Gastrocnemius medialis (tissue), 4 donors: ENCODE data around the gene ARID1B.

Source experiments
- CTCF ChIP-seq, 5 experiments: fragments of 450-650 bp in 3 of 5; fragments of 200-600 bp in 2 of 5; sonication (generic) in 2 of 5; IDR thresholded peaks in 4 of 5; conservative IDR thresholded peaks in 1 of 5; 1 replicate in 4 of 5; 2 replicates in 1 of 5; pipeline ENCODE4 v1.5.1; 2016 to 2019; ENCODE audit warnings: antibody characterized with exemption in 5 of 5, mild to moderate bottlenecking in 3 of 5, moderate library complexity in 3 of 5
- POLR2A ChIP-seq, 2 donors: fragments of 450-650 bp; IDR thresholded peaks; one replicate each; pipeline ENCODE4 v1.6.1; 2017; ENCODE audit warnings: antibody characterized with exemption in 2 of 2, mild to moderate bottlenecking in 2 of 2, moderate library complexity in 2 of 2

GRCh38 chr6:157169656-157170055 is 392.5 kb downstream of the ARID1B start:
- TF ChIP-seq CTCF (IDR thresholded peaks at IDR 0.05 in 4 of 5, conservative IDR thresholded peaks at IDR 0.05 in 1 of 5) = no peak
- TF ChIP-seq POLR2A (IDR thresholded peaks at IDR 0.05) = no peak
